KMS-11 (cell line): ENCODE data around the gene SP100.
"Not testable (repeated sequence)": the region's sequence is repeated elsewhere in the genome, so short reads cannot be mapped to it uniquely, and the experiment has no call there.

ENCODE experiments used
- H2AFZ ChIP-seq: fragments of 200-600 bp; sonication (generic); 2 replicates; pipeline ENCODE4 v1.6.1; 2016; ENCODE audit warnings: antibody characterized with exemption, mixed run types, low read depth
- H3K27ac ChIP-seq: fragments of 200-600 bp; sonication (generic); 2 replicates; pipeline ENCODE4 v1.6.1; 2016; ENCODE audit warnings: mild to moderate bottlenecking, mixed run types
- H3K27me3 ChIP-seq: fragments of 200-600 bp; sonication (generic); 2 replicates; pipeline ENCODE4 v1.6.1; 2017; ENCODE audit warnings: mild to moderate bottlenecking, low read depth, mixed run types, moderate library complexity; ENCODE audit not compliant: insufficient read depth
- H3K36me3 ChIP-seq: fragments of 200-600 bp; sonication (generic); 2 replicates; pipeline ENCODE4 v1.6.1; 2017; ENCODE audit warnings: mild to moderate bottlenecking, mixed run types; ENCODE audit not compliant: insufficient read depth
- H3K4me1 ChIP-seq: fragments of 200-600 bp; sonication (generic); 2 replicates; pipeline ENCODE4 v1.6.1; 2016; ENCODE audit warnings: mild to moderate bottlenecking, low read depth, mixed run types; ENCODE audit not compliant: poor library complexity, severe bottlenecking
- H3K4me2 ChIP-seq: fragments of 200-600 bp; sonication (generic); 2 replicates; pipeline ENCODE4 v1.7.0; 2016; ENCODE audit warnings: mild to moderate bottlenecking, mixed run types
- H3K4me3 ChIP-seq: fragments of 200-600 bp; sonication (generic); IDR thresholded peaks from 2 replicates; pipeline ENCODE4 v1.6.1; 2017; ENCODE audit warnings: low read depth, low read length, mixed read lengths; ENCODE audit not compliant: insufficient read depth
- H3K79me2 ChIP-seq: fragments of 200-600 bp; sonication (generic); 2 replicates; pipeline ENCODE4 v1.6.1; 2016; ENCODE audit warnings: low read depth, mixed run types; ENCODE audit not compliant: insufficient read depth
- H3K9ac ChIP-seq: fragments of 200-600 bp; sonication (generic); 2 replicates; pipeline ENCODE4 v1.6.1; 2016; ENCODE audit warnings: mild to moderate bottlenecking, mixed run types
- H4K20me1 ChIP-seq: fragments of 200-600 bp; sonication (generic); 2 replicates; pipeline ENCODE4 v1.6.1; 2016; ENCODE audit warnings: mild to moderate bottlenecking, mixed run types; ENCODE audit not compliant: insufficient read depth
- CTCF ChIP-seq: fragments of 200-600 bp; sonication (generic); conservative IDR thresholded peaks from 2 replicates; pipeline ENCODE4 v1.6.1; 2017; ENCODE audit warnings: low read depth, mild to moderate bottlenecking, antibody characterized with exemption, low read length, moderate library complexity, mixed read lengths

The SP100 gene

GRCh38 chr2:230403746-230404145 is 12.3 kb upstream of the SP100 start:
- no peaks in the 10 kb centered on the region for H3K27me3 ChIP-seq
- TF ChIP-seq CTCF: no peak

GRCh38 chr2:230405824-230406223 is 10.2 kb upstream of the SP100 start:
- no peaks in the 10 kb centered on the region for H3K27me3 ChIP-seq
- H3K36me3 ChIP-seq: no peaks in the 10 kb centered on the region
- no peaks in the 10 kb centered on the region for H3K79me2 ChIP-seq
- H3K4me3 ChIP-seq: no peak overlapping the region
- H3K9ac ChIP-seq: no peak overlapping the region
- H3K4me1 ChIP-seq: peaks cover 2% of the 10 kb centered on the region
- no peak overlapping the region for H3K4me2 ChIP-seq
- no peak overlapping the region for H2AFZ ChIP-seq
- TF ChIP-seq CTCF: no peak
- H3K27ac ChIP-seq: no peak overlapping the region
- no peaks in the 10 kb centered on the region for H4K20me1 ChIP-seq

More at GRCh38 chr2:230403746-230404145, 12.3 kb upstream of the SP100 start:
- Histone ChIP-seq H3K4me1 (no peaks in the 10 kb centered on the region), H3K4me2 (no peak overlapping the region), H3K9ac (no peak overlapping the region), H2AFZ (no peak overlapping the region), H3K4me3 (no peak overlapping the region), H3K79me2 (no peaks in the 10 kb centered on the region), H3K27ac (no peak overlapping the region), H4K20me1 (no peaks in the 10 kb centered on the region), H3K36me3 (no peaks in the 10 kb centered on the region)

GRCh38 chr2:230408244-230408842 is 7.7 kb upstream of the SP100 start:
- H3K79me2 ChIP-seq: no peaks in the 10 kb centered on the region
- no peak overlapping the region for H3K27ac ChIP-seq
- no peak overlapping the region for H3K9ac ChIP-seq
- no peak overlapping the region for H3K4me3 ChIP-seq
- H3K4me1 ChIP-seq: peaks cover 14% of the 10 kb centered on the region
- no peaks in the 10 kb centered on the region for H3K36me3 ChIP-seq
- no peak for TF ChIP-seq CTCF
- no peak overlapping the region for H3K4me2 ChIP-seq
- H3K27me3 ChIP-seq: no peaks in the 10 kb centered on the region
- no peaks in the 10 kb centered on the region for H4K20me1 ChIP-seq
- no peak overlapping the region for H2AFZ ChIP-seq

GRCh38 chr2:230409316-230409715 is 6.7 kb upstream of the SP100 start:
- H4K20me1 ChIP-seq, H3K36me3 ChIP-seq, H3K27me3 ChIP-seq, H2AFZ ChIP-seq, H3K4me3 ChIP-seq, H3K9ac ChIP-seq, H3K27ac ChIP-seq, H3K79me2 ChIP-seq, H3K4me2 ChIP-seq: not testable (repeated sequence)
- peaks cover 19% of the 10 kb centered on the region for H3K4me1 ChIP-seq

GRCh38 chr2:230410263-230410662 is 5.7 kb upstream of the SP100 start:
- H2AFZ ChIP-seq: no peak overlapping the region
- H3K4me2 ChIP-seq: no peak overlapping the region
- no peaks in the 10 kb centered on the region for H3K27me3 ChIP-seq
- no peaks in the 10 kb centered on the region for H3K36me3 ChIP-seq
- H3K9ac ChIP-seq: no peak overlapping the region
- H3K79me2 ChIP-seq: no peaks in the 10 kb centered on the region
- TF ChIP-seq CTCF: no peak
- no peak overlapping the region for H3K27ac ChIP-seq
- peaks cover 20% of the 10 kb centered on the region for H3K4me1 ChIP-seq
- no peaks in the 10 kb centered on the region for H4K20me1 ChIP-seq
- no peak overlapping the region for H3K4me3 ChIP-seq
